ENCODE results near the gene IRX4.

IRX4 gene

DNA sequence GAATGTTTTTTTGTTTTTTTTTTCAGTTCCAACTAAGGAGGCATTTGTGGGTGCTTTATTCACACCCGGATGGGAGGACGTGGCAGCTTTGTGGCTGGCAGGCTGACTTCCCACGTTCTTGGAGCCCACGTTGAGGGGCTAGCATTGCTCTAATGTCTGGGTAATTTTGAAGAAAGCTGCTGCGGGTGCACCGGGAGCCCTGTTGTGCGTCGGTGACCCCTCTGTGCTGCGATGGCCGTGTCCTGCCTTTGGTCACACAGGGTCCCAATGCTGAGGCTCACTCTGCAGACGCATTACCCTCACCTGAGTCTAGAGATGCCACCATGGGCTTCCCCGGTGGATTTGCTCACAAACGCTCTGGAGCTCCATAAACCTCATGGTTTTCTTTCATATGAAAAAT lies 47.3 kb downstream of the IRX4 start:
- no peak for DNase-seq

DNA sequence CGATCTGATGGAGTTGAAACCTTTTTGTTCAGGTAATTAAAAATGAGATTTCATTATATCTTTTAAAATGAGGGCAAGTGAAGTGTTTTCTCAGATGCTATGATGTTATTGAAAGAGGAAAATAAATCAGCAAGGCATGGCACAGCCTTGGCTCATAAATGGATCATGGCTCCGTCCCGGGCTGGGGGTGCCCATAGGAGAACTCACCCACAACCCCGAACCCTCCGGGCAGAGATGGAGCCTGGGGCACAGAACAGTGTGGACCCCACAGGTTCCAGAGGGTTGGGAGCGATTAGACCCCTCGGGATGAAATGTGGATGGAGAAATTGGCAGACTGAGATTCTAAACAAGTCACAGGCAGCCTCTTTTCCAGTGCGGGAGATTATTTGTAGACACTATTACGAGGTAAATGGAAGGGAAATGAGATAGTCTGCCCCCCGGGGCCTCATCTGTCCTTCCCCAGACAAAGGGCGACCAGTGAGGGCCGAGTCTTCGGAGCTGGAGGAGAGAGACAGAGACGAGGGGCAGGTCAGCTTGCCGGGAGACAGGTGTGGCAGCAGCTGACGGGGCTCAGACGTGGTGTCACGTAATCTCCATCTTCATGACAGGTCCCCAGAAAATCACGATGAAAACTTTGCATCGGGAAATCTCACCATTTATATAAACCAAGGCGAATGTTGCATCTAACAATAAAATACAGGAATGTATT lies 47.9 kb downstream of the IRX4 start:
- no peak for DNase-seq

DNA sequence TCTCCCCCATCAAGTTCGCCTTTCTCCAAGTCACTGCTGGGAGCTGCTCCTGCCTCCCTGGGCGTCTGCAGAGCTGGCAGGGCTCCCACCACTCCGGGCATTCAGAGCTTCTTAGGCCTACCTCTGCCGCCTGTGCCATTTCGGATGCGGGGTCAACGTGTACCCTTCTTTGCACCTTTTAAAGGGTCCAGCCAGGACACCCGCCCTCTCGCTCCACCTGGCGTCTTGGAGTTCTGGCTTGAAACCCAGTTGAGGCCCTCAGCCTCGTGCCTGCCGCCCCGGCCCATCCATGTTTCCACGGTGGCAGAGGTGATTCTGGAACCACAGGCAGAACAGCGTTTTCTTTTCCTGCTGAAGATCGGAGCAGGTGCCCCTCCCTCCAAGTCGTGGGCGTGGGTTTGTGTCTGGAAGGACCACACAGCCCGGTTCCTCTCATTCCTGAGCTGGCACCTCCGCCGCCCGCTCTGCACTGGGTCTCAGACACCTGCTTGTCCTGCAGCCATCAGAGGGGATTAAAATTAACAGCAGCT lies 48.6 kb downstream of the IRX4 start:
- DNase-seq: no peak

DNA sequence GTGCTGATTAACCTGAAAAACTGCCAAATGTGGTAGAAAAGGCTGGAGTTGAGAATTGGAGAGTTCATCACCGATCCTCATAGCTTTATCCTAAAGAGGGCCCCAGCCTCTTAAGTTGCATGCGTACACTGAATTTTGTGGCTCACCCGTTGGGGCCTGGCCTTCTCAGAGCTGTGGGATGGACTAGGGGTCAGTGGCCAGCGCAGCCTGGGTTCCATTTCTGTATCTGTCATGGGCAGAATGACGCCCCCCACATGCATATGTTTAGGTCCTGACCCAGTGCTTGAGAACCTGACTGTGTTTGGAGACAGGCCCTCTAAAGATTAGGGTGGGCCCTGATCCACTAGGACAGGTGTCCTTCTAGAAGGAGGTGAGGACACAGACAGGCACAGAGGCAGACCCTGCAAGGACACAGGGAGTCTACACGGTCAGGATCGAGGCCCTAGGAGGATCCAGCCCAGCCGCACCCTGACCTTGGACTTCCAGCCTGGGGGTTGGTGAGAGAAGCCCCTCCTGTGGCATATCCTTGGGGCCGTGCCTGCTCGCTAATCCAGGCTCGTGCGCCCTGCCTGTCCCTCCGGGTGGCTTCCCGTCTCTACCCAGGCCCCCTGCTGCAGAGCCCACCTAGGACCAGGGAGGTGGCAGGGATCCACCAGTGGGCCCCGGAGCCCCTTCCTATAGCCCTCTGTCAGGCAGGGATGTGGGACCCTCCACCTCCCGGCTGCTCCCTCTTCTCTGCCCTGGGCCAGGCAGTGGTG lies 49.3 kb downstream of the IRX4 start:
- no peak for DNase-seq

DNA sequence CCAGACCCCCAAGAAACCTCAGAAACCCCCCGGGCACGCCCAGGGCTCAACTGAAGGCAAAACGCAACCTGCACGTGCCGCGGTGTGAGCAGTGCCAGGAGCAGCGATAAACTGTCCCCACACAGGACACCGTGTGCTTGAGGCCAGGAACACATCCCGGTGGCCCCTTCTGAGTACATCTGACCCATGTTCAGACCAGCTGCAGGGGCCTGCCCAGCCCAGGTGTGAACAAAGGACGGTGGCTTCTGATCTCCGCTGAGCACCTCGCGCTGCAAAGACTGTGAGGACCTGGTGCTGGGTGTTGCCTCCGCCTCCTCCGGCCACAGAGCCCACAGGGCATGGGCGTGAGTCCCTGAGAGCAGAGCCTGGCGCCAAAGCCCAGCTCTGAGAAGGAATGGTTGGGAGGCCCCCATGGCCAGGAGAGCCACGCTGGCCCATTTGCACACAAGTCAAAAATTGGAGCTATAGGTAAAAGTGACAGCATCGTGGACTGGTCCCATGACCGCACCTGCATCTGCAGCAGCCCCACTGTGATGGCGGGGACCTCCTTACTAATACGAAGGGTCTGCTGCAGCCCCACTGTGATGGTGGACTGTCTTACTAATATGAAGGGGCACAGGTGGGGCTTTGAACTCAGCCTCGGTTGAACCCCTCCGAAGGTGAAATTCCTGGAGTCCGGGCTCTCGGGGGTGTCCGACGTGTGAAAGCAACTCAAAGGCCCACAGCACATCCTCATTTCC lies 50.0 kb downstream of the IRX4 start:
- DNase-seq: no peak

DNA sequence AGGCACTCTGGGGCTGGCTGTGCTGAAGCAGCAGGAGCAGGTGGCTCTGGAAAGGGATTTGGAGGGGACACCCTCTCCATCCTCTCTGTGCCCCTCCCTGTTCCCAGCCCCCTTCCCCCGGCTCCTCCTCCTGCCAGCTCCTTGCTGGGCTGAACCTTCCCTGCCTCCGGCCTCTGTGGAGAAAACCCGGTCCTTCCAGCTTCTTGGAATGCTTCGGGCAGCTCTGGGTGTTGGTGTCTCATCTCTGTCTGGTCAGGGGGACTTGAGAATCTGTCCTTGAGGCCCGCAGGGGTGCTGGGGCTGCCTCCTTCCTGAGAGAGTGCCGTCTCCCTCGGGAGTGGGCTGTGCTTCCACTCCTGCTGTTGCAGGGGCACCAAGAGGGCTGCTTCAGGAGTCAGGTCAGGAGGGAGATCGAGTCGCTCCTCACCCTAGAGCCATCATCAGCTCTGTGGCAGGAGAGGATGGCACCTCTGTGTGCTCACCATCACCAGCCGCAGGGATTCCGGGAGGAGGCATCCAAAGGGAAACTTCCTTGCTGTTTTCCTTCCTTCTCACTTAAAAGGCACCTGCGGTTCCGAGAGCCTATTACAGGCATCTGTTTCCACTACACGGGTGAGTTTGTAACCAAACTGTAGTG lies 50.9 kb downstream of the IRX4 start:
- no peak for DNase-seq

DNA sequence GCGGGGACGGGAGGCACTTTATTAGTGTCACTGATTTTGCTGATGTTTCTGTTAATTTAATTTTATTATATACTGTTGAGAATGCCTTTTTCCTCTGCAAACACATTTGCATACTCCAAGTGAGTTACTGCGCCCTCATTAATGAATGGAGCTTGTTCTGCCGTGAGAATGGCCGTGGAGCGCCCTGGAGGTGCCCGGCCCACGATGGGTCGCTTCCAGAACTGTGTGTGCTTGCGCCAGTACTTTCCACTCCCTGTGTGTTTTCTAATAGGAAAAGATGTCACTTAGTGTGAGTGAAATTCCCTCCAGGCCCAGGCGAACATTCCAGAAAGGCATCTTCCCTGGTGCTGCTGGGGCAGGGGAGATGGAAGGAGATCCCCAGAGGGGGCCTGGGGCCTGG lies 51.5 kb downstream of the IRX4 start:
- no peak for DNase-seq

DNA sequence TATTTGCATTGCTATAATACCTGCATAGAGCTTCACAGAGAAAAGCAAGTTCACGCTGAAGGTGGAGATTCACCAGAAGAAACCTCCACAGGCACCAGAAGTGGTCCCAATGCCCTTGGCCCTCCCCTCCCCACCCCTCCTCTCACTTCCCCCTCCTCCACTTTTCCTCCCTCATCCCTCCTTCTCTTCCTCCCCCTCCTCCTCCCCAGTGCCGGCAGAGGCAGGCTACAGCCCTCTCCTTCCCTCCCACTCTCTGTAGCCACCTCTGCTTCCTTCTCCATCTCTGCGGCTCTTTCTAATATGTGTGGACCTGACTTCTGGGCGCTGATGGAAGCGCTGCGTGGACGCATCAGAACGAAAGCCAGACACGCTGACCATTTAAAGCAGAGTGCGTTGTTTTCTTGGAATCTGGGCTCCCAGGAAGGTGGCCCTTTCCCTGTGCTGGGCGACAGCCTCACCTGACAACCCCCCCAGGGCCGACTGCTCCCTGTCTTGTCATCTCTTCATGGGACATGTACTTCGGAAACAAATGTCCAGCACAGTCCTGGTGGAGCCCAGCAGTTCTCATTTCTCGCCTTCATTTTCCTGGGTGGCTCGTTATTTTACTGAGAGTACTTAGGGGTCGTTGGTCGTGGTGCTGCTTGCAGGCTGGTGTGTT lies 52.0 kb downstream of the IRX4 start:
- DNase-seq: no peak

DNA sequence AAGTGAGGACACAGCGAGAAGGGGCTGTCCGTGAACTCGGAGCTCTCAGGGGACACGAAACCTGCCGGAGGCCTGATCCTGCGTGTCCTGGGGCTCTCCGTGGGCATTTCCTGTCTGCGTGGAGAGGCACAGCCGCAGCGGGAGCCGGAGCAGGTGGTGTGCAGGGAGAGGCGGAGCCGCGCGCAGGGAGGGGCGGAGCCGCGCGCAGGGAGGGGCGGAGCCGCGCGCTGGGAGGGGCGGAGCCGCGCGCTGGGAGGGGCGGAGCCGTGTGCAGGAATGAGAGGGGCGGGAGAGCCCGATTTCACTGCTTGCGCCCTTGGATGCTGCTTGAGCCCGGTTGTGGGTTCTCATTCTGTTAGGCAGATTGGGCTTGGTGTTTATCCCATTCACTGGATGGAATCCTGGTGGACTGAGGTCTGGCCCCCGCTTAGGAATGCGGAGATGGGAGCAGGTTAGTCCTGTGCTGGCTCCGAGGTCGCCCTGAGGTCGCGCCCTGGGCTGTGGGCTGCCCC lies 54.8 kb downstream of the IRX4 start:
- DNase-seq: peak in 2 of 3 donors; percentile 1 to 20
